GM19467 (cell line): ENCODE results near the gene MYADML2.

Source experiments
- ATAC-seq: cut with Tn5 transposase; IDR thresholded peaks from one replicate; pipeline ENCODE4 v1.9.1; 2021; ENCODE audit warnings: mild to moderate bottlenecking, moderate library complexity; ENCODE audit not compliant: unreplicated experiment

The MYADML2 gene

DNA sequence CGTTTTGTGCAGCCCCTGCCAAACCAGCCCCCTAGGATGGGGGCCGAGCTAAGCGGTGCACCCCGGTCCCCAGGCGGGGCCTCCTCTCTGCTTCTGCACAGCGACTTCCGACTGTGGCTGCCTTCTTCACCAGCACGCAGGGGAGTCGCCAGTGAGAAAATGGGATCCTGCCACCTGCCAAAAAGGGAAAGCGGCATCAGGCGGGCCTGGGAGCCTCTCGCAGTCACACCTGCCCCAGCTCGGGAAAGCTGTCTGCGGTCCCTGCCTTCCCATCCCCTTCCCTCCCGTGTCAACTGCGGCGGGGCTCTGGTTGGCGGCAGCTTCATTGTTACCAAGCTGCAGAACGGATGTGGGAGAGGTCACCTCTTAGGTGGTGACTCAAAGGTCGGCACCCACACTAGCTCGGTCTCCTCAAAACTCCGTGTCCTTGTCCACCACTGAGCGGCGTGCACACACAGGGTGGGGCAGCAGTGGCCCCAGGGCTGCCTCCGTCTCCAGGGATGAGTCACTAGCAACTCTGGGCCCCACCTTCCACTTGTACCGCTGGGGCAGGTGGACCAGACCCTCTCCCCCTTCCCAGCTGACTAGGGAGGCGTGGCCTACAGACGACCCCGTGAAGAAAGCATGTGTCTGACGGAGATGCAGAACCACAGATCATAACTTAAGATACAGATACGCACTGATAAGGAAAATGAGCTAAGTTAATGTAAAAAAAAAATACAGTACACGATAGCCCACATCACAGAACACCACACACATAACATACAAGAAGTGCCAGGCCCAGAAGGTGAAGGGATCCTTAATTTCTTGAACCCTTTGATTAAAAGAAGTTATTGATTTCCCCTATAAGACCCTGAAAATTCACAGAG is 34.4 kb downstream of the MYADML2 start:
- ATAC-seq, result no peak

DNA sequence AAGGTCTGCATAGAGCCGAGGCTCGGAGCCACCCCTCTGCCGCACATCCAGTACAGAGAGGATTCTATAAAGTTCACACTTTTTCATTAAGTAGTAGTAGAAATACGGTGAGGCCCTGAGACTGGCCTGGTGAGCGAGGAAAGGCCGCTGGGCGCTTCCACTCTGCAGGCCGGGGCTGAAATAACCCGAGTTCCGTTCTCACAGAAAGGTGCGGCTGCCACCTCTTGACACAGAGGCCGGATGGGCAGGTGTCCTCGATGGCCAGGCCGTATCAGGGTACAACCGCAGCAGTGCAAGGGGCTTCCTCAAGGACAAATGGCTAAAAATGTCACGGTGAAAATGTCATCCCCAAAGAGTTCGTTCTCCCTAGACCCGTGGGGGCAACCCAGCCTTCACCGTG is 35.1 kb downstream of the MYADML2 start:
- ATAC-seq, result no peak

DNA sequence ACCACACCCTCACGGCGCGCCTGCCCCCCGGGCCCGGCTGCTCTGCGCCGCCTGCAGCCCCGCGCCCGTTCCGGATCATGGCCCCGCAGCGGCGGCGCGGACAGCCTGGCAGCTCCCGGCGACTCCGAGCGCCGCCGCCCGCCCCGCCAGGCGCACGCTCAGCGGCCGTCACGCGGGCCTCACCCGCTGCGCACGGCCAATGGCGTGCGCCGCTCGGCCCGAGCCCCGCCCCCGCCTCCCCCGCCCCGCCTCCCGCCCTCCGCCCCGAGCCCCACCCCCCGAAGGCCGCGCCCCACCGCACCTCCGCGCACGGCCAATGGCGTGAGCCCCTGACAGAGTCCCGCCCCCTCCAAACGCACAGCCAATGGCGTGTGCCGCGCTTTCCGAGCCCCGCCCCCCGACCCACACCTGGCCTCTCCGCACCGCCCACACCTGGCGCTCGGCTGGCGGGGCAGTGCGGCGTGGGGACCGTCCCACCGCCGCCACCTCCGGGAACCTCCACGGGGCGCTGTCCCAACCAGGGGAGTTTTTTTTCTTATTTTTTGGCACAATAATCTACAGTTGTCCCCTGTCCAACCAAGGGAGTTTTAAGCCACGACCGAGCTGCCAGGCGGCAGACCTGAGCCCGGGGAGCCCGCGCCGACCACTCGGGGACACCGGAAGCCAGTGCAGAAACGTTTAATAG is 35.6 kb downstream of the MYADML2 start, which contains the start of gene PCYT2:
Gene PCYT2 (minus strand): TSS at position 123 of the 685 bp plus-strand sequence. CDS start 44 bp downstream, at position 79.
- ATAC-seq, result peak; percentile 63

DNA sequence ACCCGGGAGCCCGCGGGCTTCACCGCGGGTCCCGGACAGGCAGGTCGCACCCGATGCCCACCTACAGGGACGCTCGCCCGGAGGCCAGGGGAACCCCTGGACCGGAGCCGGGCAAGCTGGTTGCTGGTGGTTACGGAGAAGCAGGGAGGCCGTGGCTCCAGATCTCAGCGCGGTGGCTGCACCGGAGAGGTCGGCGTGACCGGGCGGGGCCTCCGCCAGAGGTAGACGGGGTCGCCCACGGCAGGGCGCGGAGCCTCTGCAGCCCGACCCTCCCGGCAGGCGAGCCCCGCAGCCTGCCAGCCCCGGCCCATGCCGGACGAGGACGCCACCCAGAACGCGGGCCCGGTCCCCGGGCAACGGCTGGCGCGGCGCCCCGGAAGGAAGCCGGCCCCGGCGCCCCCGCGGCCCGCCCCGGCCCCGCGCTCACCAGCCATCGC is 36.2 kb downstream of the MYADML2 start:
- peak; percentile 29 for ATAC-seq

DNA sequence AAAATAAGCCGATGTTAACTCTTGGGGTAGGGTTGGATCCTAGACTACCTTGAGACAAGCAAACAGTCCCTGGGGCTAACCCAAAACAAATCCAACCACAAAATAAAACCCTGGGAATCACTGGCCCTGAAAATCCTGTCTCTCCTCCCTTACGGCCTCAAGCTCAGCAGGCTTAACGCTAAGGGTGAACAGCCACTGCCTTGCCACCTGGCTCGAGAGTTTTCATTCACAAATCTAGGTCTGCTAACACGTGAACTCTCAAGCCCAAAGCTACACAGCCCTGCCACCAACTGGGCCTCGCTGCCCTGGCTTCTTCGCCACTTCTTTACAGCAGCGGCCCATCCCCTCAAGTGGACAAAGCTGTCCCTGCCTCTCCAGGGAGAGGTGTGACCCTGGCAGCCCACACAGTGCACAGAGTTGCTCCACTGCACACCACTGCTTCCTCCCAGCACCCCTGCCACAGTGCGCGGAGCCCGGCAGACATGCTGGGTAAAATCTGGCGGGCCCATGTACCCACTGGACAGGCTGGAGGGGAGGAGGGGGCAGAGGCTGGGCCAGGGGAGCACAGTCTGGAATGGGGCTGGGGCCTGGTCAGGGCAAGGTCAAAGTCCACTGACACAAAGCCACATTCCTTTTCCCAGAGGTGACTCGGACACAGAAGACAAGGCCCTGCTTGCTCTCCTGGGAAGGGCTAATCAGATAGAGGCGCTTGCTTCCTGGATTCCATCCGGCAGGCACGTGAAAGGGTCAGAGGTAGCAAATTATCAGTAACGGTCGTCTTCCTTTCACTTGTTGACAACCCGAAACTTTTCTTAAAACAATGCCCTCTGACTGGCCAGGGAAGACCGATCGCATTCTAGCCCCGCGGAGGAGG is 36.8 kb downstream of the MYADML2 start:
- no peak for ATAC-seq

DNA sequence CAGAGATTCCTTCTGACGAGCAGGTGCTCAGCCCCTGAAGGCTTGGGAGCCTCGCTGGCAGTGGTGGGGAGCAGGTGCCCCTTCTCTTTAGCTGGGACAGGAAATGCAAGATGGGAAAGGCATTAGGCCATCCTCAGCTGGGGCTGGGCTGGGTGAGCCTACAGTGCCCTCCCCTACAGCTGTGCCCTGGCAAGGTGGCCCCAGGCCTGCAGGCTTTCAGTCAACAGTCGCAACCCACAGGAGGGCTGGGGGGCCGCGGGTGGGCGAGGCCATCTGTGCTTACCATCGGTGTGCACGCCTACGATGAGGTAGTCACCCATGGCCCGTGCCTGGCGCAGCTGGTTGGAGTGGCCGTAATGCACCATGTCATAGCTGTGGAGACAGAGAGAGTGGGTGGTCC is 37.8 kb downstream of the MYADML2 start:
- no peak for ATAC-seq

DNA sequence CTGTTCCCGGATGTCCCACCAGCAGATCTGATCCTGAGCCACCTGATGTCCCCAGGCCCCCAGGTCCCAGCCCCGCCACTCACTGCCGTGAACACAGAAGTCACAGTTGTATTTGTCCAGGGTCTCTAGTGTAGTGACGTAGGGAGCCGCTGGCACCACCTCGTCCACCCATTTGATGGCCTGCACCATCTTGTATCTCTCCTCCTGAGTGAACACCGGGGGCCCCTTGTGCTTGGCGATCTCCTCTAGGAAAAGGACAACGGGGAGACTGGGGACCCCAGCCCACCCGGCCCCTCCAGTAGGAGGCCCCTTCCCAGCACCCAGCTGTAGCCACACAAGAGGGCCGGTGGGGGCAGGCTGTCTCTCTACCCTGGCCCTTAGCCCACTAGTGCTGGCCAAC is 38.2 kb downstream of the MYADML2 start:
- no peak for ATAC-seq

DNA sequence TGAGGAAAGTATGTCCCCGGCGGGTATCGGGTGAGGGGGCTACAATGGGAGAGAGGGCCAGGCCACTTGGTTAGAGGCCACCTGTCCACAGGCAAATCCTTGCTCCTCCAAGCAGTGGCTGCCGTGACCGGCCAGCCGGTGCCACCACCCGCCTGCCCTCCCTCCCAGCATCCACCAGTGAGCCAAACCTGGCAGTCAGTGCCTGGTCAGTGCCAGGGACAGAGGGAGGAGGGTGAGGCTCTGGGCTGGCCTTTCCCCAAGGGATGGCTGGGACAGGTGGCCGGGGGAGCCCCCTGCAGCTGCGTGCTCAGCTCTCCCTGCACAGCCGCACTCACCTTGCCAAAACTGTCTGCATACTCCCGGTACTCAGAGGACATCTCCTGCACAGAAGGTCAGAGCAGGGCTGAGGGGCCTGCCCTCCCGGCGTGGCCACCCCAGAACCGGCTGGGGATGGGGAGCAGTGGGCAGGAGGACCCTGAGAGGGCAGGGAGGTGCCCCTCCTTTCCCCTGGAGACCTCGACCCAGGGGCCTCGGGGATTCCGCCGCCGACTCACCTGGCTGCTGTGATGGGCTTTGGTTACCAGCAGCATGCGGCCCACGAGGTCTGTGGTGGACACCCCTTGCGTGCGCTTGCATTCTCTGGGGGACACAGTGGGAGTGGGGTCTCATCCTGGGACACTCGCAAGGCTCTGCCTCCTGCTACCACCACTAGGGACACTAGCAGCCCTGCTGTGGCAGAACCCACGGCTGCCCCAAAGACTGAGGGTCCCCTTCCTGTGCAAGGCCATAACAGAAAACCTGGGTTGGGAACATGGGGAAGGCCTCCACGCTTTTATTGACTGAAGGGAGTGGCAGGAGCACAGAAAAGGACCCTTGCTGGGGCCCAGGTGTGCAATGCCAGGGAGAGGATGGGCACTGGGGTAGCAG is 39.6 kb downstream of the MYADML2 start:
- ATAC-seq, result no peak

DNA sequence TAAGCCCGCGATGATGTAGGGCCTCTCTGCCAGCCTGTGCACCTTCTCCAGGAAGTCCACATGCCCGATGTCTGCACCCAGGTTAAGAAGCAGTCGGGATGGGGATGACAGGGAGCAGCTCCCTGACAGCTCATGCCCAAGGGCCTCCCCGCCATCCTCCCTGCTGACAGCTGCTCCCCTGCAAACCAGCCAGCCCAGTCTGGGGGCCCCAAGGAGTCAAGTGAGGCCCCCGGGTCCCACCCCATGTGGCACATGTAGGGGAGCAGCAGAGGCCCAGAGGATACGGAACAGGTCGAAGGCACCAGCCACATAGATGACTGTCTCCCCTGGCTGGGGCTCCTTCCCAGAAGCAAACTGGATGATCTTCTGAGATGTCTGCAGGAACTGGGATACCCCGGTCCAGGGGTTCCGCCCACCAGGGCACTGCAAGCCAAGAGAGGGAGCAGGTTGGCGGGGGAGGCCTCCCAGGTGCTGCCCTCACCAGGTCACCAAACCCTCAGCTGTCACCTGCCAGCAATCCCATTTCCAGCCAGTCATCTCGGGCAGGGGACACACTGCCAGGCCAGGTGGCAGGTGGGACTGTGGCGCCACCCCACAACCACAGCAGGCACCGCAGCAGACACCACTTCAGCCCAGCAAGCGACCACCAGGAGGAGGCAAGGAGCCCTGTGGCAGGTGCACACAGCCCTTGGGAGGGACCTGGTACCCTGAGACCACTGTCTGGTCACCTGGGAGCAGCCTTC is 40.4 kb downstream of the MYADML2 start:
- no peak for ATAC-seq

DNA sequence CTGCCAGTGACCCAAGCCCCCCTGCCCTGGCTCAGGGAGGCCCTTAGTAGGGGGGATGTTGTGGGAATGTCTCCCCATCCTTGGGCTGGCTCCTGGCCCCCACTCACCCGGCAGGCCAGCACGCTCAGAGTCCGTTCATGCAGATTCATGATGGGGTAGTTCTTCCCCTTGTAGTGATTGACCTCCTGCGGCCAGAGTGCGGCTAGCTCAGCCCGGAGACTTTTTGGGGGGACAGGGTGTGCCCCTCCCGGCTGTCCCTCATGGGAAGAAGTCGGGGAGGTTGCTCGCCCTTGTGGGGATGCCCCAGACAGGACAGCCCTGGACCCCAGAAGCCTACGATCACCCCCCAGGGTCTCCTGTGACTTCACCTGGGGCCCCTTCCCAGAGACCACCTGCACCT is 41.0 kb downstream of the MYADML2 start:
- ATAC-seq, result no peak

DNA sequence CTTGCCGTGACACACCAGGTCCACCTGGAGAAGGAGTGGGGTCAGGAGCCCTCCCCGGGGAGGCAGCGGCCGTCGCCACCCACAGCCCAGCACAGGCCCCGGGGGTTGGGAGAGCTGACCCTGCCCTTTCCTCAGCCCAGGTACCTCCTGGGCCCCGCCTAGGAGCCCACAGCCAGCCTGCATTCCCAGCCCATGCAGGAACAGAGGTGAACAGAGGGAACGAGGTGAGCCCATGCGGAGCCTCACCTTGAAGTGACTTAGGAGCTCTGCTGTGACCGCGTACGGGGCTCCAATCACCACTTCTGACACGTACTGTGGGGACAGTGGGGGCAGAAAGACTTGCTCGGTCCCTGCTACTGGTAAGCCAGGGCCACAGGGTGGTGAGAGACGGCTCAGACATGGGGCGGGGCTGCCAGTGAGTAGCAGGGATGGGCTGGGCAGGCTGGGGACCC is 41.6 kb downstream of the MYADML2 start:
- no peak for ATAC-seq

DNA sequence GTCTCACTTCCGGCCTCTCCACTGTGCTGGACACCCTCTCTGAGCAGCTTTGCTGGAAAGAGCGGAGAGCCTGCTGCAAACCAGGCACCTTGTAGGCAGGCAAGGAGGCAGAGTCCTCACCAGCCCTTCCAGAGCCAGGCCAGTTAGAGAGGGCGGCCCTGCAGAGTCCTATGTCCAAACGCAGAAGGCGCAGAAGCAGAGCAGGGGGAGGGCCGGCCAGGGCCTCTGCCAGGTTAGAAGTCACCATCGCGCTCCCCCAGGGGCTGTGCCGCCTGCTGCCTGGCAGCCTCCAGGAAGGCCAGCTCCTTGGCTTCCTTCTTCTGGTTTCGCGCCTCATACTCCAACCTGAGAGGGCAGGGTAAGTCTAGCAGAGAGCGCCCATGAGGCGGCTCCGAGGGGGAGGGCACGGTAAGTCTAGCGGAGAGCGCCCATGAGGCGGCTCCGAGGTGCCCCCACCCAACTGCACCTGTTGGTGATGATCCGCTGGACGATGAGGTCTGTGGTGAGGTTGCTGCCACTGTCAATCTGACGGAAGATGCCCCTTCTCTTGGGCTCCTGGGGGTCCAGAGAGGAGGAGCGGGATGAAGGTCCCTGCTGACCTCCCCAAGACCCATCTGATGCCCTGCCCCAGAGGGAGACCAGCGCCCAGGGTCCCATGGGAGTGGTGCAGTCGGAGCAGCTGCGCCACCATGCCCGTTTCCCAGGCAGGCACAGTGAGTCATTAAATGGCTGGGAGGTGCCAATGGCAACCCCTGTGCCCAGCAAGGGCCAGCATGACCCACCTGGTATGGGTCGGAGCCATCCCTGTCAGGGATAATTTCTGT is 42.2 kb downstream of the MYADML2 start:
- ATAC-seq, result no peak

DNA sequence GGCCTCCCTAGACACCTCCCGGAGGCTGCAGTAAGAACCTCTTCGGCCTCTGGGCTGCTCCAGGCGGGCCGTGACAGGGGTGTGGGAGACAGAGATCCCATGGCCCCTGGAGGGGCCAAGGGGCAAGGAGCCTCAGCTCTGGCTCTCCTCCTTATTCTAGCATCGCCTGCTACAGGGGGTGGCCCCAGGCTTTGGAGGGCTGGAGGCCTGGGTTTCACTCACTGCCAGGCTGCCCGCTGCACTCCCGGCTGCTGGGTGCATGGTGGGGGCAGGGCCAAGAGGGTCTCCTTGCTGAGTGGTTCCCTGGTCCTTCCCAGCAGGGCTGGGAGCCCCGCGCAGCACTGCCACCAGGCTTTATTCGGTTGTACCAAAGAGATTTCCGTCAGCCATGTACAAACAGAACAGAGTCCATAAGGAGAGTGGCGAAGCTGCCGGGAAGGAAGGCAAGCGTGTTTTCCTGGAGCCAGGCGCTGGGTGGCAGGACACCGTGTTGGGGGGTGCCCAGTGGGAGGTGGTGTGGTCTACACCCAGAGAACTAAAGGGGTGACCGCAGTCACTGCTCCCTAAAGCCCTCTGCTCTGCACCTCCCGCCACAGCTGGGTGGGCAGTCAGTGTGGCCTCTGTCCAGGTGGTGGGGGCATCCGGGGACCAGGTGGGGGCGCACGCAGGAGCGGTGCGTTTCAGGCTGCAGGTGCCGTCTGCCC is 43.0 kb downstream of the MYADML2 start:
- ATAC-seq, result no peak

DNA sequence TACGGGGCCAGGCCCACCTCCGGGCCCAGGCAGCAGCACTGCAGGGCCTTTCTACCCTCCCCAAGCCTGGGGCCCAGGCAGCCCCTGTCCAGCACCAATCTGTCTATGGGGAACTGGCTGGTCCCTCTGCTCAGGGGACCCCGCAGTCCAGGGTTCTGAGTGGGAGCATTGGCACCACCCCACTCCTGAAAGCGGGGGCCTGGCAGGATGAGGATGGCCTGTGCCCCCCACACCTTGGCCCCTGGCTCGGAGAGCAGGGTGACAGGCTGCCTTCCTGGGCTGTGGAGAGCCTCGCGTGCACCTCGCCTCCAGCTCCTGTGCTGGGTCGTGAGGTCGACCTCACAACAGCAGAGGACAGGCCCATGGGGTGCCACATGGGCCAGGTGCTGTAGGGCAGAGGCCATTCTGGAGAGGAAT is 43.6 kb downstream of the MYADML2 start:
- ATAC-seq, result no peak

DNA sequence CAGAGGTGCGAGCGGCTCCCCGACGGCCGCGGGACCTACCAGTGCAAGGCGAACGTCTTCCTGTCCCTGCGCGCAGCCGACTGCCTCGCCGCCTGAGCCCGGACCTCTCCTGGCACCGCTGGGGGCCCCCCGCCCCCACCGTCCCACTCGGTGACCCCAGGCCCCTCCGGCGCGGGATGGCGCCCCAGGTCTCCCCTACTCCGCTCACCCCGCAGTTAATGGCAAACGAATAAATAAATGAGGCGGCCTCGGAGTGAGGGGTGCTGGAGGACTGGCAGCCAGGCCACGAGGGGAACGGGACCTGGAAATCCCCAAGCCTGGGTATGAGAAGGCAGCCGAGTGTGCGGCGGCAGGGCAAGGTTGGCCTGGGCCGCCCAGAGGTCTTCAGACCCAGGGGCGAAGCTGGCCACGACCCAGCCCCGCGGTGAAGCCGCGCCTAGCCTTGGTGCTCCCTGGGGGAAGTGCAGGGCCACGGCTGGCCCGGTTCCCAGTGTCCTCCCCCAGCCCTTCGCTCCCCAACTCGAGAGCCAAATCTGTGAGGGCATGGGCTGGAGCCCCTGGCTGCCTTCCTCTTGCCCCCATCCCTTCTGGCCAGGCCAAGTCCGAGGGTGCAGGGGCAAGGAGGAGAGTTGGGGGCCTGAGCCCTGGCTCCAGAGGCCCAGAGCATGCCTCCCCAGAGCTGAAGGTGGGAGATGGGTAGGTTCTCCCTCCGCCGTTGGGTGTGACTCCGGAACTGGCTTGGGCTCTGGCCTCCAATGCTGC is 44.2 kb downstream of the MYADML2 start:
- ATAC-seq, result no peak

DNA sequence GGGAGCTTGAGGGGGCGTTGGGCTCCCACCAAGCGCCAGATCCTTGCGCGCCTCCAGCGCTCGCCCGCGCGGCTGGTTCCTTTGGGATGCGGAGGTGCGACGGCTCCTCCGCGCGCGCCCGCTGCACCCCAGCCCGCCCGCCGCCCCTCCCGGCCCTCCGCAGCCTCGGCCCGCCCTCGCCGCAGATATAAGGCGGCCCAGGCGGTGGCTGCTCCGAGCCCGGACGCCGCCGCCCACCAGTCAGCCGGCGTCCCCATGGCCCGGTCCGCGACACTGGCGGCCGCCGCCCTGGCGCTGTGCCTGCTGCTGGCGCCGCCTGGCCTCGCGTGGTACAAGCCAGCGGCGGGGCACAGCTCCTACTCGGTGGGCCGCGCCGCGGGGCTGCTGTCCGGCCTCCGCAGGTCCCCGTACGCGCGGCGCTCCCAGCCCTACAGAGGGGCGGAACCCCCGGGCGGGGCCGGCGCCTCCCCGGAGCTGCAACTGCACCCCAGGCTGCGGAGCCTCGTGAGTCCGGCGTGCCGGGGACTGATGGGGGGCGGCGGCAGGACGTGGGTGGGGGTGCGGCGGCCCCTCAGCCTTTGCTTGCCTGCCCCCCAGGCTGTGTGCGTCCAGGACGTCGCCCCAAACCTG is 44.9 kb downstream of the MYADML2 start, which contains the start of gene NPB:
Gene NPB (plus strand): TSS at position 216 of the 630 bp plus-strand sequence. CDS start 40 bp downstream, at position 256.
- ATAC-seq, result no peak
